B cell (primary cell): Measurements from ENCODE around the gene RASSF8.

ENCODE experiments used
- EZH2 ChIP-seq: IDR thresholded peaks from 2 replicates; pipeline ENCODE4 v1.6.1; 2012; ENCODE audit warnings: borderline replicate concordance, low read depth, mild to moderate bottlenecking, moderate library complexity, low read length; ENCODE audit not compliant: insufficient read depth, poor library complexity, severe bottlenecking
- TF ChIP-seq, protein P1 (sequence below): fragments of 200-600 bp; IDR thresholded peaks from one replicate; pipeline ENCODE4 v1.8.0; 2022; ENCODE audit warnings: antibody characterized with exemption, mild to moderate bottlenecking

- TF ChIP-seq, protein P1, sequence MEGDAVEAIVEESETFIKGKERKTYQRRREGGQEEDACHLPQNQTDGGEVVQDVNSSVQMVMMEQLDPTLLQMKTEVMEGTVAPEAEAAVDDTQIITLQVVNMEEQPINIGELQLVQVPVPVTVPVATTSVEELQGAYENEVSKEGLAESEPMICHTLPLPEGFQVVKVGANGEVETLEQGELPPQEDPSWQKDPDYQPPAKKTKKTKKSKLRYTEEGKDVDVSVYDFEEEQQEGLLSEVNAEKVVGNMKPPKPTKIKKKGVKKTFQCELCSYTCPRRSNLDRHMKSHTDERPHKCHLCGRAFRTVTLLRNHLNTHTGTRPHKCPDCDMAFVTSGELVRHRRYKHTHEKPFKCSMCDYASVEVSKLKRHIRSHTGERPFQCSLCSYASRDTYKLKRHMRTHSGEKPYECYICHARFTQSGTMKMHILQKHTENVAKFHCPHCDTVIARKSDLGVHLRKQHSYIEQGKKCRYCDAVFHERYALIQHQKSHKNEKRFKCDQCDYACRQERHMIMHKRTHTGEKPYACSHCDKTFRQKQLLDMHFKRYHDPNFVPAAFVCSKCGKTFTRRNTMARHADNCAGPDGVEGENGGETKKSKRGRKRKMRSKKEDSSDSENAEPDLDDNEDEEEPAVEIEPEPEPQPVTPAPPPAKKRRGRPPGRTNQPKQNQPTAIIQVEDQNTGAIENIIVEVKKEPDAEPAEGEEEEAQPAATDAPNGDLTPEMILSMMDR = no peak
- TF ChIP-seq EZH2 = no peak
These were observed 38.9 kb downstream of the RASSF8 start for GRCh38 chr12:25997201-25997963.
